Measurements from ENCODE around the gene MAP3K21.

The MAP3K21 gene

GRCh38 chr1:233331676-233332519 lies 4.4 kb downstream of the MAP3K21 start:
- Histone ChIP-seq H3K18ac (ENCODE audit: low read depth in 1 of 2, low read length in 2 of 2) (no peak overlapping the region), H3K14ac (ENCODE audit: low read length in 2 of 2) (peak overlapping the region in 1 of 2 experiments; percentile 71), H3K79me1 (replicated peaks; ENCODE audit: low read length, poor library complexity, severe bottlenecking) (peaks cover 22% of the 10 kb centered on the region), H2BK5ac (ENCODE audit: low read depth, low read length, poor library complexity, severe bottlenecking) (no peak overlapping the region), H2BK15ac (ENCODE audit: low read depth, poor library complexity, severe bottlenecking) (no peak overlapping the region), H3K4me3 (ENCODE audit: insufficient read depth in 1 of 2, low read depth in 1 of 2, low read length in 2 of 2) (no peak overlapping the region), H3K23ac (ENCODE audit: low read length in 2 of 2) (no peak overlapping the region), H4K8ac (ENCODE audit: low read length) (no peak overlapping the region), H3K4me2 (ENCODE audit: low read length, poor library complexity, severe bottlenecking) (no peak overlapping the region), H3K4me1 (ENCODE audit: control insufficient read depth, insufficient read depth, low read depth, low read length) (peaks cover 18% of the 10 kb centered on the region), H3K4ac (ENCODE audit: low read depth in 1 of 2, low read length in 2 of 2) (no peak overlapping the region), H2BK120ac (ENCODE audit: low read depth, low read length) (no peak overlapping the region), H4K91ac (ENCODE audit: low read length) (no peak overlapping the region), H3K27ac (ENCODE audit: low read length, poor library complexity, severe bottlenecking) (no peak overlapping the region), H3K9me3 (ENCODE audit: control insufficient read depth, low read length) (no peaks in the 10 kb centered on the region), H3K36me3 (ENCODE audit: control insufficient read depth in 1 of 2, insufficient read depth in 2 of 2, low read depth in 1 of 2, low read length in 2 of 2) (peaks cover 0 to 11% of the 10 kb centered on the region in 2 experiments), H3K9ac (ENCODE audit: low read length) (no peak overlapping the region), H3K27me3 (ENCODE audit: control insufficient read depth in 1 of 2, insufficient read depth in 1 of 2, low read length in 2 of 2) (peaks cover 0 to 17% of the 10 kb centered on the region in 2 experiments), H2AK5ac (ENCODE audit: low read length, severe bottlenecking) (no peak overlapping the region), H2AFZ (ENCODE audit: low read depth, low read length) (no peak overlapping the region), H2BK12ac (ENCODE audit: low read length in 2 of 2) (no peak overlapping the region)
- DNase-seq, result no peak
- 86% methylated on average over 8 of the region's 8 CpGs for WGBS

GRCh38 chr1:233333086-233333485 lies 5.6 kb downstream of the MAP3K21 start:
- Histone ChIP-seq H2AFZ (ENCODE audit: low read depth, low read length) (no peak overlapping the region), H3K9me3 (ENCODE audit: control insufficient read depth, low read length) (no peaks in the 10 kb centered on the region), H2BK120ac (ENCODE audit: low read depth, low read length) (no peak overlapping the region), H3K4me2 (ENCODE audit: low read length, poor library complexity, severe bottlenecking) (no peak overlapping the region), H4K91ac (ENCODE audit: low read length) (no peak overlapping the region), H2BK12ac (ENCODE audit: low read length in 2 of 2) (no peak overlapping the region), H3K23ac (ENCODE audit: low read length in 2 of 2) (no peak overlapping the region), H3K36me3 (ENCODE audit: control insufficient read depth in 1 of 2, insufficient read depth in 2 of 2, low read depth in 1 of 2, low read length in 2 of 2) (peaks cover 0 to 7% of the 10 kb centered on the region in 2 experiments), H3K18ac (ENCODE audit: low read depth in 1 of 2, low read length in 2 of 2) (no peak overlapping the region), H3K4ac (ENCODE audit: low read depth in 1 of 2, low read length in 2 of 2) (no peak overlapping the region), H2BK5ac (ENCODE audit: low read depth, low read length, poor library complexity, severe bottlenecking) (no peak overlapping the region), H2AK5ac (ENCODE audit: low read length, severe bottlenecking) (no peak overlapping the region), H2BK15ac (ENCODE audit: low read depth, poor library complexity, severe bottlenecking) (no peak overlapping the region), H3K4me1 (ENCODE audit: control insufficient read depth, insufficient read depth, low read depth, low read length) (peaks cover 12% of the 10 kb centered on the region), H3K9ac (ENCODE audit: low read length) (no peak overlapping the region), H3K27ac (ENCODE audit: low read length, poor library complexity, severe bottlenecking) (no peak overlapping the region), H3K27me3 (ENCODE audit: control insufficient read depth in 1 of 2, insufficient read depth in 1 of 2, low read length in 2 of 2) (peaks cover 0 to 15% of the 10 kb centered on the region in 2 experiments), H4K8ac (ENCODE audit: low read length) (no peak overlapping the region), H3K4me3 (ENCODE audit: insufficient read depth in 1 of 2, low read depth in 1 of 2, low read length in 2 of 2) (no peak overlapping the region), H3K79me1 (replicated peaks; ENCODE audit: low read length, poor library complexity, severe bottlenecking) (peaks cover 25% of the 10 kb centered on the region), H3K14ac (ENCODE audit: low read length in 2 of 2) (no peak overlapping the region)
- WGBS, result 90% methylated on average over 1 of the region's 1 CpG
- no peak for DNase-seq

GRCh38 chr1:233334092-233334491 lies 6.6 kb downstream of the MAP3K21 start:
- H3K79me1 ChIP-seq (replicated peaks; ENCODE audit: low read length, poor library complexity, severe bottlenecking), result peaks cover 26% of the 10 kb centered on the region
- H3K9ac ChIP-seq (ENCODE audit: low read length), result no peak overlapping the region
- no peak overlapping the region for H2AK5ac ChIP-seq (ENCODE audit: low read length, severe bottlenecking)
- no peak overlapping the region for H3K27ac ChIP-seq (ENCODE audit: low read length, poor library complexity, severe bottlenecking)
- no peak overlapping the region for H2BK15ac ChIP-seq (ENCODE audit: low read depth, poor library complexity, severe bottlenecking)
- H3K4me1 ChIP-seq (ENCODE audit: control insufficient read depth, insufficient read depth, low read depth, low read length), result peaks cover 4% of the 10 kb centered on the region
- H3K4me2 ChIP-seq (ENCODE audit: low read length, poor library complexity, severe bottlenecking), result no peak overlapping the region
- no peak overlapping the region for H3K4me3 ChIP-seq (ENCODE audit: insufficient read depth in 1 of 2, low read depth in 1 of 2, low read length in 2 of 2)
- no peaks in the 10 kb centered on the region for H3K9me3 ChIP-seq (ENCODE audit: control insufficient read depth, low read length)
- no peak overlapping the region for H2BK120ac ChIP-seq (ENCODE audit: low read depth, low read length)
- H4K91ac ChIP-seq (ENCODE audit: low read length), result no peak overlapping the region
- H3K4ac ChIP-seq (ENCODE audit: low read depth in 1 of 2, low read length in 2 of 2), result no peak overlapping the region
- H3K14ac ChIP-seq (ENCODE audit: low read length in 2 of 2), result no peak overlapping the region
- H2BK5ac ChIP-seq (ENCODE audit: low read depth, low read length, poor library complexity, severe bottlenecking), result no peak overlapping the region
- H2BK12ac ChIP-seq (ENCODE audit: low read length in 2 of 2), result no peak overlapping the region
- no peak overlapping the region for H3K23ac ChIP-seq (ENCODE audit: low read length in 2 of 2)
- no peak overlapping the region for H2AFZ ChIP-seq (ENCODE audit: low read depth, low read length)
- H3K18ac ChIP-seq (ENCODE audit: low read depth in 1 of 2, low read length in 2 of 2), result no peak overlapping the region
- no peak for DNase-seq
- WGBS, result 90% methylated on average over 7 of the region's 7 CpGs
- H3K36me3 ChIP-seq (ENCODE audit: control insufficient read depth in 1 of 2, insufficient read depth in 2 of 2, low read depth in 1 of 2, low read length in 2 of 2), result peaks cover 0 to 3% of the 10 kb centered on the region in 2 experiments
- no peak overlapping the region for H4K8ac ChIP-seq (ENCODE audit: low read length)
- peaks cover 0 to 16% of the 10 kb centered on the region in 2 experiments for H3K27me3 ChIP-seq (ENCODE audit: control insufficient read depth in 1 of 2, insufficient read depth in 1 of 2, low read length in 2 of 2)

GRCh38 chr1:233336554-233337456 lies 9.3 kb downstream of the MAP3K21 start:
- Histone ChIP-seq H3K23ac (ENCODE audit: low read length in 2 of 2) (no peak overlapping the region), H4K91ac (ENCODE audit: low read length) (no peak overlapping the region), H3K4ac (ENCODE audit: low read depth in 1 of 2, low read length in 2 of 2) (no peak overlapping the region), H3K79me1 (replicated peaks; ENCODE audit: low read length, poor library complexity, severe bottlenecking) (peaks cover 34% of the 10 kb centered on the region), H2BK15ac (ENCODE audit: low read depth, poor library complexity, severe bottlenecking) (no peak overlapping the region), H3K27me3 (ENCODE audit: control insufficient read depth in 1 of 2, insufficient read depth in 1 of 2, low read length in 2 of 2) (peaks cover 0 to 12% of the 10 kb centered on the region in 2 experiments), H3K9ac (ENCODE audit: low read length) (no peak overlapping the region), H2BK12ac (ENCODE audit: low read length in 2 of 2) (no peak overlapping the region), H3K14ac (ENCODE audit: low read length in 2 of 2) (no peak overlapping the region), H3K18ac (ENCODE audit: low read depth in 1 of 2, low read length in 2 of 2) (no peak overlapping the region), H4K8ac (ENCODE audit: low read length) (no peak overlapping the region), H3K36me3 (ENCODE audit: control insufficient read depth in 1 of 2, insufficient read depth in 2 of 2, low read depth in 1 of 2, low read length in 2 of 2) (peaks cover 0 to 3% of the 10 kb centered on the region in 2 experiments), H2BK5ac (ENCODE audit: low read depth, low read length, poor library complexity, severe bottlenecking) (no peak overlapping the region), H3K27ac (ENCODE audit: low read length, poor library complexity, severe bottlenecking) (no peak overlapping the region), H2BK120ac (ENCODE audit: low read depth, low read length) (no peak overlapping the region), H3K4me2 (ENCODE audit: low read length, poor library complexity, severe bottlenecking) (no peak overlapping the region), H2AK5ac (ENCODE audit: low read length, severe bottlenecking) (no peak overlapping the region), H3K9me3 (ENCODE audit: control insufficient read depth, low read length) (no peaks in the 10 kb centered on the region), H2AFZ (ENCODE audit: low read depth, low read length) (no peak overlapping the region), H3K4me1 (ENCODE audit: control insufficient read depth, insufficient read depth, low read depth, low read length) (no peaks in the 10 kb centered on the region), H3K4me3 (ENCODE audit: insufficient read depth in 1 of 2, low read depth in 1 of 2, low read length in 2 of 2) (no peak overlapping the region)
- WGBS, result 82% methylated on average over 5 of the region's 5 CpGs
- no peak for DNase-seq
